ENCODE results near the gene TXNDC16. TPM values are rescaled to one million over a fixed set of nuclear protein-coding genes. Genes with fewer than 3 reads are reported as not detected.

Gene TXNDC16
- total and polyA plus RNA-seq, 8 donors = 1.4 to 30.3 (median 5.1) TPM

DNA sequence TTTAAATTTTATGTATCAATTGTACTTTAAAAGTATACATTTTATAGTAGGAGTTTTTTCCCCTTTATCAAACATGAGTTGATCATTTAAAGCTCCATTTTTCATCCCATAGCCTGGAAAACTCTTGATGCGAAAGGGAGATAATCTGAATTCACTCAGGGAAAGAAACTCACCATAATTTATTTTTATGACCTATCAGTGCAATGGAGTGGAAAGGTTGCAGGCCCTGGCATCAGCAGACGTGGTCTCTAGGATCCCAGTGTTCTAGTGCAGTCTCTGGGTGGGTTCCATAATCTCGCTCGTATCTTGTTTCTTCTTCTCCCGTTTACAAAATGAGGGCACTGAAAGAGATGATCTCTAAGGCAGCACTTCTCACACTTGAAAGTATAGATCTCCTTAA is 153.2 kb downstream of the TXNDC16 start:
- DNase-seq = no peak
- Histone ChIP-seq H3K4me1 (peaks cover 0 to 21% (median 9%) of the 10 kb centered on the region in 4 donors), H3K27me3 (no peaks in the 10 kb centered on the region), H3K9me3 (peaks cover 0 to 6% (median 0%) of the 10 kb centered on the region in 4 donors), H3K36me3 (no peaks in the 10 kb centered on the region), H3K4me3 (no peak overlapping the region), H3K27ac (no peak overlapping the region)
- intact Hi-C loops (cut with DNase I; ENCODE audit: low total_unique reads) = no loop called here
- TF ChIP-seq EP300 (IDR thresholded peaks at IDR 0.05) (no peak), POLR2AphosphoS5 (IDR thresholded peaks at IDR 0.05) (no peak), POLR2A (IDR thresholded peaks at IDR 0.05) (no peak)
- TF ChIP-seq, protein P1, sequence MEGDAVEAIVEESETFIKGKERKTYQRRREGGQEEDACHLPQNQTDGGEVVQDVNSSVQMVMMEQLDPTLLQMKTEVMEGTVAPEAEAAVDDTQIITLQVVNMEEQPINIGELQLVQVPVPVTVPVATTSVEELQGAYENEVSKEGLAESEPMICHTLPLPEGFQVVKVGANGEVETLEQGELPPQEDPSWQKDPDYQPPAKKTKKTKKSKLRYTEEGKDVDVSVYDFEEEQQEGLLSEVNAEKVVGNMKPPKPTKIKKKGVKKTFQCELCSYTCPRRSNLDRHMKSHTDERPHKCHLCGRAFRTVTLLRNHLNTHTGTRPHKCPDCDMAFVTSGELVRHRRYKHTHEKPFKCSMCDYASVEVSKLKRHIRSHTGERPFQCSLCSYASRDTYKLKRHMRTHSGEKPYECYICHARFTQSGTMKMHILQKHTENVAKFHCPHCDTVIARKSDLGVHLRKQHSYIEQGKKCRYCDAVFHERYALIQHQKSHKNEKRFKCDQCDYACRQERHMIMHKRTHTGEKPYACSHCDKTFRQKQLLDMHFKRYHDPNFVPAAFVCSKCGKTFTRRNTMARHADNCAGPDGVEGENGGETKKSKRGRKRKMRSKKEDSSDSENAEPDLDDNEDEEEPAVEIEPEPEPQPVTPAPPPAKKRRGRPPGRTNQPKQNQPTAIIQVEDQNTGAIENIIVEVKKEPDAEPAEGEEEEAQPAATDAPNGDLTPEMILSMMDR (IDR thresholded peaks at IDR 0.05) = no peak
- WGBS, 5 donors = 92 to 94% (median 93%) methylated on average over 5 of the region's 5 CpGs

GRCh38 chr14:52397844-52398243 is 154.5 kb downstream of the TXNDC16 start:
- WGBS, 5 donors = 80 to 94% (median 87%) methylated on average over 5 of the region's 5 CpGs
- no peak for TF ChIP-seq POLR2A (IDR thresholded peaks at IDR 0.05)
- TF ChIP-seq EP300 (IDR thresholded peaks at IDR 0.05) = no peak
- no peak for TF ChIP-seq POLR2AphosphoS5 (IDR thresholded peaks at IDR 0.05)
- TF ChIP-seq, protein P1 (IDR thresholded peaks at IDR 0.05) = no peak
- intact Hi-C loops (cut with DNase I; ENCODE audit: low total_unique reads) = no loop called here

DNA sequence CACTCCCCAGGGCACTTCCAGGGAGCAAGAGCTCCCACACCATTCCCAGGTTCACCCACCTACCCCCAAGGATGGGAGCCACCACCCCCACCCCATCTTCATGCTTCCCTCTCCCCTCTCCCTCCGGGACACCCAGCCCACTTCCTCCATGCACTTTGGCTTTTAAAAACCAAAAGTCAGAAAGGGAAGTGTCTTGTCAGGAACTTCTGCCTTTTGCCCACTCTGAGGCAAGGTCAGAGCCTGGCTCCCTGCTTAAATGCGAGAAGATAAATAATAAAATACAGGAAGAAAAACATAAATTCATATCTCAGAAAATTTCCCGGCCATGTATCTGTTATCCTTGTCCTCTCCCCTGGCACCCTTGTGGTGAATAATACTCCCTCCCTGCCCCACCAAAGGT is 156.6 kb downstream of the TXNDC16 start:
- H3K9me3 ChIP-seq = peaks cover 0 to 6% (median 0%) of the 10 kb centered on the region in 4 donors
- no peak for TF ChIP-seq EP300 (IDR thresholded peaks at IDR 0.05)
- TF ChIP-seq, protein P1 (IDR thresholded peaks at IDR 0.05) = no peak
- no peak for TF ChIP-seq POLR2A (IDR thresholded peaks at IDR 0.05)
- TF ChIP-seq POLR2AphosphoS5 (IDR thresholded peaks at IDR 0.05) = no peak
- peaks cover 0 to 12% (median 6%) of the 10 kb centered on the region in 4 donors for H3K4me1 ChIP-seq
- intact Hi-C loops (cut with DNase I; ENCODE audit: low total_unique reads) = no loop called here
- 70 to 73% (median 72%) methylated on average over 3 of the region's 3 CpGs for whole genome bisulfite sequencing, 5 donors
- H3K4me3 ChIP-seq = no peak overlapping the region
- DNase-seq = no peak
- no peaks in the 10 kb centered on the region for H3K36me3 ChIP-seq
- H3K27me3 ChIP-seq = no peaks in the 10 kb centered on the region
- no peak overlapping the region for H3K27ac ChIP-seq

More at GRCh38 chr14:52397844-52398243, 154.5 kb downstream of the TXNDC16 start:
- Histone ChIP-seq H3K4me1 (peaks cover 0 to 21% (median 9%) of the 10 kb centered on the region in 4 donors), H3K36me3 (no peaks in the 10 kb centered on the region), H3K27me3 (no peaks in the 10 kb centered on the region), H3K4me3 (no peak overlapping the region), H3K27ac (no peak overlapping the region), H3K9me3 (peaks cover 0 to 6% (median 0%) of the 10 kb centered on the region in 4 donors)
- no peak for DNase-seq

- no peak for DNase-seq
- intact Hi-C loops (cut with DNase I; ENCODE audit: low total_unique reads) = no loop called here
- H3K36me3 ChIP-seq = no peaks in the 10 kb centered on the region
- no peak overlapping the region for H3K27ac ChIP-seq
- H3K9me3 ChIP-seq = peaks cover 0 to 2% (median 0%) of the 10 kb centered on the region in 4 donors
- H3K4me3 ChIP-seq = no peak overlapping the region
- 65 to 80% (median 74%) methylated on average over 4 of the region's 4 CpGs for WGBS, 5 donors
- no peaks in the 10 kb centered on the region for H3K4me1 ChIP-seq
- TF ChIP-seq POLR2AphosphoS5 (IDR thresholded peaks at IDR 0.05) = no peak
- H3K27me3 ChIP-seq = no peaks in the 10 kb centered on the region
Measured at GRCh38 chr14:52391881-52392615, 160.3 kb downstream of the TXNDC16 start.

Other genes with a start within 250 kb of the TXNDC16 start
- 10 to 100 TPM in 2 of 5 donors, 1 to 10 TPM in 3; 1.3 to 22.0 (median 8.3) TPM for gene PTGER2, start 238.2 kb downstream of the TXNDC16 start, total RNA-seq
- 10 to 100 TPM in 2 of 3 donors, 1 to 10 TPM in 1; 5.3 to 20.6 (median 12.9) TPM for gene PTGER2, start 238.2 kb downstream of the TXNDC16 start, polyA plus RNA-seq
- gene GPR137C, start 331 bp upstream of the TXNDC16 start, total RNA-seq = 1 to 10 TPM in 1 of 5 donors, under 1 TPM in 2, not detected in 2; 0.43 to 3.9 (median 0.45) TPM
- under 1 TPM in 2 of 3 donors, not detected in 1; 0.25 to 0.50 TPM for gene GPR137C, start 331 bp upstream of the TXNDC16 start, polyA plus RNA-seq
- gene ERO1A, start 143.1 kb upstream of the TXNDC16 start, total RNA-seq = 100 to 1,000 TPM in 1 of 5 donors, 10 to 100 TPM in 4; 52.1 to 105 (median 57.8) TPM
- 10 to 100 TPM in 2 of 3 donors, 1 to 10 TPM in 1; 6.9 to 49.4 (median 33.4) TPM for gene ERO1A, start 143.1 kb upstream of the TXNDC16 start, polyA plus RNA-seq
- 100 to 1,000 TPM in 4 of 5 donors, 10 to 100 TPM in 1; 21.0 to 357 (median 118) TPM for gene PSMC6, start 154.7 kb upstream of the TXNDC16 start, total RNA-seq
- gene PSMC6, start 154.7 kb upstream of the TXNDC16 start, polyA plus RNA-seq = 10 to 100 TPM; 58.8 to 79.1 (median 65.2) TPM
- 10 to 100 TPM in 3 of 5 donors, 1 to 10 TPM in 2; 5.3 to 23.3 (median 12.5) TPM for gene STYX, start 177.7 kb upstream of the TXNDC16 start, total RNA-seq
- gene STYX, start 177.7 kb upstream of the TXNDC16 start, polyA plus RNA-seq = 10 to 100 TPM in 1 of 3 donors, 1 to 10 TPM in 2; 4.8 to 11.3 (median 8.7) TPM
- gene GNPNAT1, start 239.1 kb upstream of the TXNDC16 start, total RNA-seq = 10 to 100 TPM; 22.2 to 76.8 (median 29.0) TPM
- gene GNPNAT1, start 239.1 kb upstream of the TXNDC16 start, polyA plus RNA-seq = 10 to 100 TPM in 2 of 3 donors, 1 to 10 TPM in 1; 7.6 to 25.8 (median 24.3) TPM

Measured in stomach (tissue), 9 donors.